22Rv1 (cell line): ENCODE results near the gene NAA30.

Experiments
- H3K27ac ChIP-seq: fragments of 450-650 bp; 2 replicates; pipeline ENCODE4 v1.5.1; 2017
- ZFX ChIP-seq: fragments of 450-650 bp; IDR thresholded peaks from 2 replicates; pipeline ENCODE4 v1.6.1; 2017; ENCODE audit warnings: antibody characterized with exemption, borderline replicate concordance
- TF ChIP-seq, protein P1 (sequence below): fragments of 450-650 bp; IDR thresholded peaks from 2 replicates; pipeline ENCODE4 v1.5.1; 2017; ENCODE audit warnings: mild to moderate bottlenecking

The NAA30 gene

GRCh38 chr14:57464008-57464730, 73.8 kb downstream of the NAA30 start:
- no peak overlapping the region for H3K27ac ChIP-seq
- TF ChIP-seq, protein P1, sequence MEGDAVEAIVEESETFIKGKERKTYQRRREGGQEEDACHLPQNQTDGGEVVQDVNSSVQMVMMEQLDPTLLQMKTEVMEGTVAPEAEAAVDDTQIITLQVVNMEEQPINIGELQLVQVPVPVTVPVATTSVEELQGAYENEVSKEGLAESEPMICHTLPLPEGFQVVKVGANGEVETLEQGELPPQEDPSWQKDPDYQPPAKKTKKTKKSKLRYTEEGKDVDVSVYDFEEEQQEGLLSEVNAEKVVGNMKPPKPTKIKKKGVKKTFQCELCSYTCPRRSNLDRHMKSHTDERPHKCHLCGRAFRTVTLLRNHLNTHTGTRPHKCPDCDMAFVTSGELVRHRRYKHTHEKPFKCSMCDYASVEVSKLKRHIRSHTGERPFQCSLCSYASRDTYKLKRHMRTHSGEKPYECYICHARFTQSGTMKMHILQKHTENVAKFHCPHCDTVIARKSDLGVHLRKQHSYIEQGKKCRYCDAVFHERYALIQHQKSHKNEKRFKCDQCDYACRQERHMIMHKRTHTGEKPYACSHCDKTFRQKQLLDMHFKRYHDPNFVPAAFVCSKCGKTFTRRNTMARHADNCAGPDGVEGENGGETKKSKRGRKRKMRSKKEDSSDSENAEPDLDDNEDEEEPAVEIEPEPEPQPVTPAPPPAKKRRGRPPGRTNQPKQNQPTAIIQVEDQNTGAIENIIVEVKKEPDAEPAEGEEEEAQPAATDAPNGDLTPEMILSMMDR: no peak
- no peak for TF ChIP-seq ZFX
